ENCODE measurements around the gene KNDC1.
"Not testable (repeated sequence)": the region's sequence is repeated elsewhere in the genome, so short reads cannot be mapped to it uniquely, and the experiment has no call there.

Gene KNDC1

DNA sequence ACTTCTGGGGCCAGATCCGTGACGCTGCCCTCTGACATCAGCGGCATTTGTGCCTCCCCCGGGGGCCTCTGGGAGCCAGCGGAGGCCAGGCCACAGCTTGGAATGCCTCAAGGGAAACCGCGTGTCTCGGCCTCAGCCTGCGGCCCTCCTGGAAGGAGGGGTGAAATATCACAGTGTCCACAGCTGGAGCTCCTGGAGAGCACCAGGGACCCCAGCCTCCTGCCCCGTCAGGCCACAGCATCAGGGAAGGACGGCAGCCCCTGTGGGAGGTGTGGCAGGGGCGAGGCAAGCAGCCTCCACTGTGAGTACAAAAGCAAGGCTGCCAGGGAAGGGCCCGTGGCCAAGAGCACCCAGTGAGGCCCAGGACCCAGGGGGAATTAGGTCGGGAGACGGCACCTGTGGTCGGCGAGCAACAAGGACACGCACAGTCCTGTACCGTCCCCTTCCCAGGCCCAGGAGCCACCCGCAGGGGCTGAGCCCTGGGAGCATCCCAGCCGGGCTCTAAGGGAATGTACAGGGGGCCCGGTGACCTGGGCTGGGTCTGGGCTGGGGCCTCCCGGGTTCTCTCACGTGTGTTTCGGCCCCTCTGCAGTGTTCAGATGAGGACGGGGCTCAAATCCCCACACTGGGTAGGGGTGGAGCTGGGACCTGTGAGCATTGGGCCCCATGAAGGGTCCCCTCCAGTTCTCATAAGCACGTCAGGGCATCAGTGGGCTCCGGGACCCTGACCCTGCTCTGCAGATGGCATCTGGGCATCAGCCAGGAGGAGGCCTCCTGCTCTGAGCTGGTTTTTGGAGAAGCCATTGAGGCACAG is 18.7 kb upstream of the KNDC1 start:
- DNase-seq, result no peak

DNA sequence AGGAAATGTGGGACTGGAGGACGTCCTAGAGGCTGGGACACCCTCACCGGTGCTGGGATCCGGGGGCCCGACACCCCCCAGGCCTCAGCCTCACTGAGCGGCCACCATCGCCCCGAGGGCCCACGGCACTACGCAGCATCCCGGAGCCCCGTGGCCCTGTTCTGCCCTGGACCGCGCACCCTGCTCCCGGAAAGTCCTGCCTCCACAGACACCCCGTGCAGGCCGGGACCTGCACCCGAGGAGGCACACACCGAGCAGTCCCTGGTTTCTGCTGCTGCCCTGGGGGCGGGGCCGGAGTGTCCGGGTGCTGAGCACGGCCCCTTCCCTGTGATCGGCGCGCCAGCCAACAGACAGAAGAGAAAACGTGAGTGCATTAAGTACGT is 18.1 kb upstream of the KNDC1 start:
- DNase-seq, result no peak

DNA sequence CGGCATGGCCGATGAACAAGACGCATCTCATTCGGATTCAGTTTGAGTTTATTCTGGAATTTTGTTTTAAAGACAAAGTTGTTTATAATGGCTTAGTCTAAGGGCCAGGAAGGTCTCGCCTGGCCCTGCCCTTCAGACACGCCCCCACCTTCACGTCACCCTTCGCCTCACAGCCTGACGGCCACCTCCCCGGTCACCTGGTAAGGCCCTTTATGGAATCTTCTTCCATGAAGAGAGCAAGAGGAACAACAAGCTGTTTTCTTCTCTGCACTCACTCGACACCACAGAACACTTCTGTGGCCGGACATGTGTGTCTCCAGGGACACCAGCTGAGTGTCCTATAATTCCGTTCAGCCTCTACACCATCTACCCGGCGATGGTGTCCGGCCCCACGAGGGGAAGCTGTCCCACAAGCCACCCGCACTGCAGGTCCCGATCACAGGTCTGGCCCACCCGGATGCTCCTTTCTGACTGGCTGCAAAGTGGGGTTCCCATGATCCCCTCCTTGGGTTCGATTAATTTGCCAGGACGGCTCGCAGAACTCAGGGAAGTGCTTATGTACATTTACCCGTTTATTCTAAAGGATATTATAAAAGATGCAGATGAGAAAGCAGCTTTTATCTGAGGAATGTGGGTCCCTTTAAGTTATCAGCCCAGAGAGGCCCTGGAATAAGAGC is 17.4 kb upstream of the KNDC1 start:
- no peak for DNase-seq

DNA sequence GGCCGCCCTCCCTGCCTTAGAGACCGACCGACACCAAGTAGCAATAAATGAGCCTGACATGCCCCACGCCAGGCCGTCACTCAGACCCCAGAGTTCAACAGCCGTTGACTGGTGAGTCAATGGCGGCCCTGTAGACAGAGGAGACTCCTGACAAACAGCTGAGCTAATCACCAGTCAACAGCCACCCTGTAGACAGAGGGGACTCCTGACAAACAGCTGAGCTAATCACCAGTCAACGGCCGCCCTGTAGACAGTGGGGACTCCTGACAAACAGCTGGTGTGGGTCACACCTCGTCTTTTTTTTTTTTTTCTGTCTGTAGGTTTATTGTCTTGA is 16.9 kb upstream of the KNDC1 start:
- no peak for DNase-seq

DNA sequence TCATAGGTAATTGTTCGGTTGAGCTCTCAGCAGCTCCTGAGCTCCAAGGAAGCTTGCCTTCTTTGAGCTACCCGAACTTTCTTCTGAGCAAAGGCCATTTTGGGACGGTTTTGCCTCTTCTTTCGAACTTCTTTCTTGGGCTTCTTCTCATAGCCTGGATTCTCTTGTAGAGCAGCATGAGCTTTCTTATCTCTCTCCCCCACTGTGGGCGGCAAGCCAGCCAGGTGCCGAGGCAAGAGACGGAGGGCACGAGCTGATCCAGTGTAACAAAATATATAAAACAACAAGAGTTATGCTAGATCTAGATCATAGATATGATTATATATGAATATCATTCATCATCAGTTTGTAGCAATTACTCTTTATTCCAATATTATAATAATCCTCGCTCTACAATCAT is 16.5 kb upstream of the KNDC1 start:
- no peak for DNase-seq

DNA sequence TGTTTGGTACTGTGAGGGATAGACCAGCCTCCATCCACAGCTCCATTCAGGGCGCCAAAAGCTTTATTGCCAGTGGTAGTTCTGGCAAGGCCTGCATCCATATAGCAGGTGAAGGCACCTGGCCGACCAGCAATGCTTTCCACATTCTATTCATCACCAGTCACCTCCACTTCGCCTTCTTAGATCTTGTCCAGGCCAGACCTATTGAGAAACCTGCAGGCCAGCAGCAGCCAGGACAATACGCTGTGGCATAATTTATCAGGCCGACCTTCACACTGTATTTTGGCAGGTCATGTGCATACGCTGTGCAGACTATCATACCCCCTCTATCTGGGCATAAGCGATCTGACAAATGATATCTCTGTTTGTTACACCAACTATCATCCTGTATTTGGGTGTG is 15.2 kb upstream of the KNDC1 start:
- no peak for DNase-seq

DNA sequence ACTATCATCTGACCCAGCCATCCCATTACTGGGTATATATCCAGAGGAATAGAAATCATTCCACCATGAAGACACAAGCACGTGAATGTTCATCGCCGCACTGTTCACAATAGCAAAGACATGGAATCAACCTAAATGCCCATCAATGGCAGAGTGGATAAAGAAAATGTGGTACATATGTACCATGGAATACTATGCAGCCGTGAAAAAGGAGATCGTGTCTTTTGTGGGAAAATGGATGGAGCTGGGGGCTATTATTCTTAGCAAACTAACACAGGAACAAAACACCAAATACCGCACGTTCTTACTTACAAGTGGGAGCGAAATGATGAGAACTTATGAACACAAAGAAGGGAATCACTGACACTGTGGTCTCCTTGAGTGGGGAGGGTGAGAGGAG is 9.8 kb upstream of the KNDC1 start:
- no peak for DNase-seq

DNA sequence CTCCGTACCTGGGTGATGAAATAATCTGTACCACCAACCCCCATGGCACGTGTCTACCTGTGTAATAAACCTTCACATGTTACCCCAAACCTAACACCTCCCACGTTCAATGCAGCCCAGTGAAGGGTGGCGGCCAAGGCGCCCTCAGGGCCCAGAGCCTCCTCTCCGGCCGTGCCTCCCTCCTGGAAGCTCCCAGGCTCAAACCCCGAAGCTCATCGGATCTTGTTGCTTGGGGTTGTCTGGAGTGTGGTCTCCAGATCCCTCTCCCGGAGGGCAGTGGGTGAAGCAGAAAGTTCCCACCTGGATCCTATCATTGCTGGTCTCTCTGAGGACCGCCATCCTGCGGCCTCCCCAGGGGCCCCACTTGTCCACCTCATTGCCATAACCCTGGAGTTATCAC is 9.4 kb upstream of the KNDC1 start:
- DNase-seq, result no peak

DNA sequence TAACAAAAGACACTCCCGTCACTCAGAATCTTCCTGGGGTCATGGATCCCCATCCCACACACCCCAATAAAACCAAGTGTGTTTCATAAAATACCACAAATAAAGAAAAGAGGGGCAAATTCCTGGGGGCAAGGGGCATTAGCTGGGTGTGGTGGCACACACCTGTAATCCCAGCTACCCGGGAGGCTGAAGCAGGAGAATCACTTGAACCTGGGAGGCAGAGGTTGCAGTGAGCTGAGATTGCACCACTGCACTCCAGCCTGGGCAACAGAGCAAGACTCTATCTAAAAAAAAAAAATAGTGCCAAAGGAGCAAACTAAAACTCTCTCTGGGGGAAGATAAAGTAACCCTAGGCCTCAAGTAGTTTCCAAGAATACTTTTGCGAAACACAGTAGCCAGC is 8.9 kb upstream of the KNDC1 start:
- not testable (repeated sequence) for DNase-seq

DNA sequence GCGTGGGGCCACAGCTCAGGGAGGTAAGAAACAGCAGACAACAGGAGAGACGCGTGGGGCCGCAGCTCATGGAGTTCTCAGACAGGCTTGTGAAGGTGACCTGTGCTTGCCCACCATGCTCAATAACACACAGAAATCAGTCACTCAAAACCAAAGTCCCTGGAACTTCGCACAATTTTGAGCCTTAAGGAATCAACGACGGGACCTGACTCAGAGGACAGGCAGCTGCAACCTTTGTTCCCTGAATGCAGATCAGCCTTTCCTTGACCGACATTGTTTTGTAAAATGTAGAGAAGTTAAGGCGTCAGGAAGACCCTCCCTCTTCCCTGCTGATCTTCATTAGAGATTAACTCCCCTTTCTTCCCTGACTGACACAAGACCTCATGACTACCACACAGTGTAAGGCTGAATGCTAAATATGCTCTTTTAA is 8.5 kb upstream of the KNDC1 start:
- no peak for DNase-seq

DNA sequence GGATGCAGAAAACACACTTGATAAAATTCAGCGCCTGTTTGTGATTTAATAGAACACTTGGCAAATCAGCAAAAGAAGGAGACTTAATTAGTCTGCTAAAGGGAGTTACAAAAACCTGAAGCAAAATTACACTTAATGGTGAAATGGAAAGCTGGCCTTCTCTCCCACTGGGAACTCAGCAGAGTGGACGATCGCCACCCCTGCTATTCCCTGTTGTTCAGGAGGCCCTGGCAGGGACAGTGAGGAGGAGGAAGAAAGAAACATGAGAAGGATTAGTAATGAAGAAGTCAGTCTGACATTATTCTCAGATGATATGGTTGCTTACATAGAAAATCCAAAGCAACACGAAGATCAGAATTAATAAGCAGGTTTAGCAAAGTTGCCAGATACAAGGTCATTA is 5.6 kb upstream of the KNDC1 start:
- no peak for DNase-seq

DNA sequence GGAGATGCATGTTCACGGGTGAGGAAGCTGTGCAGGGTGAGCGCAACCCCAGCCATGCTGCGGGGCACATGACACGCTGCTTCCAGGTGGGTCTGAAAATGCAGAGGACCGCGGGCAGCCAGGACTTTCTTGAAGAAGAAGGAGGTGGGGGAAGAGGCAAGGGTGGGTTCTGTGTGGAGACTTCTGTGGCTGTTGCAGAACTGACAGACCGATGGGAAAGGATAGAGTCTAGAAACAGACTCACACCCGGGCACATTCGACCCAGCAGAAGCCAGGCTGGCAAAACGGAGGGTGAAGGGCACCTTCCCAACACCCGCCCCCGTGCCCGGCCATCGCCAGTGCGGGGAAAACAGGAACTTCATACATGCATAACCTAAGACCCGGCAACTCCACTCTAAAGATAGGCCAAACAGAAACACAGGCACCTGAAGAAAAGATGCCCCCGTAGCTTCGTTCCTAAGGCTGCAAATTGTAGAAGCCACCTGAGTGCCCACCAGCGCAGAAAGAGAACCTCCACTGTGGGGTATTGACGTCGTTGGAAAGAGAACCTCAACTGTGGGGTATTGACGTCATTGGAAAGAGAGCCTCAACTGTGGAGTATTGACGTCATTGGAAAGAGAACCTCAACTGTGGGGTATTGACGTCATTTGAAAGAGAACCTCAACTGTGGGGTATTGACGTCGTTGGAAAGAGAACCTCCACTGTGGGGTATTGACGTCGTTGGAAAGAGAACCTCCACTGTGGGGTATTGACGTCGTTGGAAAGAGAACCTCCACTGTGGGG is 4.8 kb upstream of the KNDC1 start:
- DNase-seq, result no peak

DNA sequence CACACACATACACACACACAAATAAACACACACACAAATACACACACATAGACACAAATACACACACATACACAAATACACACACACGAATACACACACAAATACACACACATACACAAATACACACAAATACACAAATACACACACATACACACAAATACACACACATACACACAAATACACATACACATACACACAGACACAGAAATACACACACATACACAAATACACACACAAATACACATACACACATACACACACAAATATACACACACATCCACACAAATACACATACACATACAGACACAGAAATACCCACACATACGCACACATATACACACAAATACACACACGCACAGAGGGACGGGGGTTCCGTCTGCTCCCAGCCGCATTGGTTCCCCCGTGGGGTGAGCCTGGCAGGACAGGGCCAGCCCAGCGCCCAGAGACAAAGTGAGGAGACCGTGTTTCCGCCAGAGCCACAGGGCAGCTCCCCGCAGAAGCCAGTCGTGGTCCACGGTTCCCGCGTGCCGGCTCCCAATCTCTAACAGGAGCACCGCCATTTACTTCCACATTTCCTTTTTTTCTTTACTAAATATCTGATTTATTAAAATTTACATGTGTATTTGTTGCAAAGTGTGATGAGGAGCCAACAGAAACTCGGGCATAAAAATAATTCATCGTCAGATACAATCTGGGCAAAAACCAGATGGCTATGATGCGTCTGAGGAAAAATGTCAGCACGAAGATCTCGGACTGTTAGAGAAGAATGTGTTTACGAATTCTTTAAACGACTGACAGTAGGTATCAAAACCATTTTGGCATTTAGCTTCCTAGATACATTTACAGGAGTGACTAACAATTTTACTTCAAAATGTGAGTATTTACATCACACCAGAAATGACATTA is 3.1 kb upstream of the KNDC1 start:
- DNase-seq, result no peak

DNA sequence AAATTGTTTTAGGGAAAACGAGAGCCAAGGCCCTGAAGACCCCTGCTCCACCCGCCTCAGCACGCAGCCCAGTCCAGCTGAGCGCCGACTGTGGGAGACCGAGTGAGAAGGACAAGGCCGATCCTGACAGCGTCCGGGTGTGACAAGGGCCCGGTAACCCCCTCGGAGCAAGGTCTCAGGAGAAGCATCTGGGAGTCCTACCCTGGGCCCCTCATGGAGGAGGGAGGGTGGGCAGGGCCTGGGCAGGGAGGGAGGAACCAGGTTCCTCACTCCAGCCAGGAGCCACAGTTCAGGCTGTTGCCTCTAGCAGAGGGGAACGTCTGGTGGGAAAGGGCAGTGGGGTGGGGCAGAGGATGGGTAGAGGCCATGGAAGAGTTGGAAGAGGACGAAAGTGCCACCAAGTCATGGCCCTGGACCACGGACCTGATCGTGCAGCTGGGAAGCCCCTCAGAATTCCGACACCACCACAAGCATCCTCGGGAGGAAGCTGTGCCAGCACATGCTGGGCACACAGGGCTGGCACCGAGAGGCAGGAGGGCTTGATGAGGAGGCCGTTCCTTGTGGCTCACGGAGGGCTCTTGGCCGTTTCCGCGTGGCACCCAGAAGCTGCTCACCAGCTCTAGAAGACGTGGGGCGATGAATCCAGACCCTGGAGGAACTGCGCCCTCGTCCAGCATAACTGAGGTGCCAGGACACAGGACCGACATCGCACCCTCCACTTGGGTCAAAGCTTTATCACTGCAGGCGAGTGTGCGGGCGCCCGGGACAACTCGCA is 2.2 kb upstream of the KNDC1 start:
- no peak for DNase-seq

DNA sequence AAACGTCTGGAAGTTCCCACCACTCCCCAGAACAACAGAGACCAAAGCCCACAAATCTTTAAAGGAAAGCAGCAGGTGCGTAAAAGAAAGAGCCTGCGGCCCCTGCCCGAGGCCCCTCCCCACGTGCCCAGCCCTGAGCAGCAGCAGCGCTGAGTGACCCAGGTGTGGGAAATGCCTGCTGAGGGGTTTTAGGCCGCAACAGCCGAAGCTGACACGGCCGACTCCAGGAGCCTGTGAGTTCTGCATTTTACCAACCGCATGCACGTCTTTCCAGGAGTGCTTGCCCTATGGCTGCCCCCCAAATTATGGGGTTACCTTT is 1.6 kb upstream of the KNDC1 start:
- DNase-seq, result no peak

DNA sequence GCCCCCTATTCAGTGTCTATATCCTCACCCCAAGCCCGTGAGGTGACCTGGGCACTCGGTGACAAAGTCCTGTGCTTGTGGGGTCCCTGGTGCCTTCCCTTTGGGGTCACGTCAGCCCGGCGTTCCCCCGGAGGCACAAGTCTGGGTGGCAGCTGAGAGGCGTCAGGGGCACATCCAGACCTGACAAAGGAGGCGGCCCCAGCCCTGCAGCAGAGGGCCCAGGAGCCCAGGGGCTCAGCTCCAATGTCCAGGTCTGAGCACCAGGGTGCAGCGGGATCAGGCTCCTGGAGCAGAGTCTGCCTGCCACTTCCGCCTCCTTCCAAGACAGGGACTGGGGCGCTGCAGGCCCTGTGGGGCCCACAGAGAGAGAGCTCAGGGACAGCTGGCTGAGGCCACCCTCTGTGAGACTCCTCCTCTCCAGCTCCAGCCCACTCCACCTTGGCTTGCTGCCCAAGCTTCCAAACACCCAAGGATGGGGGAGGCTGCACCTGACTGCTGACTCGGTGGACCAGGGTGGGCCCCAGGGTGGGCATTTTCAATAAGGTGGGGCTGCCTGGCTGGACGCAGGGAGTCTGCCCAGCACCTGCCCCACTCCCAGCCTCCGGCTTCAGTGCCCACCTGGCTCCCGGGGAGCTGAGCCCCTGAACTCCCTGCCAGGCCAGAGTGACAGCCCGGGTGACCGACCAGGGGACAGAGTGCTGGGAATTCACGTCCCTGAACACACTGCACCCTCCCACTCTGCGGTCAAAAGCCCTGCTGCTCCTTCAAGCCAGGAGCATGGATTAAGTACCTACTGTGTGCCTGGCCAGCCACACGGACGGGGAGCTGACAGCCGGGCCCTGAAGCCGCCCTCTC is 1.0 kb upstream of the KNDC1 start:
- DNase-seq, result no peak

DNA sequence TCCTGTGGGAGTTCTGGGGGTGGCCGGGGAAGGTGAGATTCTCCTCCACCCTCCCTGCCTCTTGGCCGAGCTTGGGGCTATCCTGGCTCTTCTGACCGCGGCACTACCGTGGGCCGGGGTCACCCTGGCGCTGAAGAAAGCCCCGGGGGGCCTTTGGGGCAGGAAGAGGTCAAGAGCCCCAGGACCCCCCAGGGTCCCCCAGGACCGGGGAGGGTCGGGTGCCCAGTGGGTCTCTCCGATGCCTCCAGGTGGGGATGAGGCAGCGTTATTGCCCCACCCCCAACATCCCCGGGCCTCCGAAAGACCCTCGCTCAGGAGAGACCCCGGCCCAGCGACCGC is 439 bp upstream of the KNDC1 start:
- DNase-seq, result no peak

DNA sequence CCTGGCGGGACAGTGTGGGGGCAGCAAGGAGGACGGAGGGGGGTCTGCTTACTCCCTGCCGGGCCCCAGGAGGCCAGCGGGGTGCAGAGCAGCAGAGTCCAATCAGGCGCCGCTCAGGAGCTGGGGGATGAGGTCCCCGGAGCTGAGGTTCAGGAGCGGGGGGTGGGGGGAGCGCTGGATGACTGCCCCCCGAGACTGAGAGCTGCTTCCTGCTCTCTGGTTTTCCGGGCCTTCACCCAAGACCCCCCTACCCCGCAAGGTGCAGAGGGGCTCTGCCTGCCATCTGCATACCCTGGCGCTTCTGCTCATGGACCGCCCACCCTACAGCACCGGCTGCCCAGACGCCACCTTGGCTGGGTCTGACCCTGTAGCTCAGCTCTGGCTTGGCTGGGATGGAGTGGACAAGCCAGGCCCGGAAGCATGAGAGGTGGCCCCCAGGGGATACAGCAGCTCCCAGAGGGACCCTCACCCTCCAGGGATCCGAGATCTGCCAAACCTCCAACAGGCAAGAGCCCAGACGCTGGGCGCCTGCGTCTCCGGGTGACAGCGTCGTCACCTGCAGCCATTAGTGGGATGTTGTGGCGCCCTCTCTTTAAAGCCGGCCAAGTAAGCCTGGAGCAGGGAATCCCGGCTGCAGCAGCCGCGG is 930 bp downstream of the KNDC1 start:
- no peak for DNase-seq

DNA sequence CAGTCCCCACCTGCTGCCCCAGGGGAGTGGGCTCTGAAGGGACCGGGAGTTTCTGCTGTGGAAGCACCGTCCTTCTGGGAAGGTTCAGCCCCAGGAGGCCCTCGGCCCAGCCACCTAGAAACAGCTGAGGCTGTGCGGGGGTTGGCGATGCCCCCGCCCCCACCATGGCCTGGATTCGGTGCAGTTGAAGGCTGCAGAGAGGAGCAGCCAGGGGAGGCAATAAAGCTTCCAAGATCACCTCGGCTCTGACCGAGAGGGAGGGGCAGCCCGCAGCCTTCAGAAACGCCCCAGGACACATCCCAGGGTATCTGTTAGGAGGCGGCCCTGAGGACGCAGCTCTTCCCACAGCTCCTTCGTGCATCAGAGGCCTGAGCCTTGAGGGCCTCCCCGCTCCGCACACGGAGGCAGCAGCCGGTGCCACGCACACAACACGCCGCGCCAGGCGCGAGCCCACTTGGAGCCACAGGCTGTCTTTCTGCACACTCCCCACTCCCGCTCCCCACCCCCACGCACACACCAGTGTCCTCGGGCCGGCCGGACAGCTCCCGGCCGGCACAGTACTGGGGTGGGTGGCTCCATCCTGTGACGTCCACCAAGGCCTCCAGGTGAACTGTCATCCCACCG is 1.6 kb downstream of the KNDC1 start:
- DNase-seq, result no peak

DNA sequence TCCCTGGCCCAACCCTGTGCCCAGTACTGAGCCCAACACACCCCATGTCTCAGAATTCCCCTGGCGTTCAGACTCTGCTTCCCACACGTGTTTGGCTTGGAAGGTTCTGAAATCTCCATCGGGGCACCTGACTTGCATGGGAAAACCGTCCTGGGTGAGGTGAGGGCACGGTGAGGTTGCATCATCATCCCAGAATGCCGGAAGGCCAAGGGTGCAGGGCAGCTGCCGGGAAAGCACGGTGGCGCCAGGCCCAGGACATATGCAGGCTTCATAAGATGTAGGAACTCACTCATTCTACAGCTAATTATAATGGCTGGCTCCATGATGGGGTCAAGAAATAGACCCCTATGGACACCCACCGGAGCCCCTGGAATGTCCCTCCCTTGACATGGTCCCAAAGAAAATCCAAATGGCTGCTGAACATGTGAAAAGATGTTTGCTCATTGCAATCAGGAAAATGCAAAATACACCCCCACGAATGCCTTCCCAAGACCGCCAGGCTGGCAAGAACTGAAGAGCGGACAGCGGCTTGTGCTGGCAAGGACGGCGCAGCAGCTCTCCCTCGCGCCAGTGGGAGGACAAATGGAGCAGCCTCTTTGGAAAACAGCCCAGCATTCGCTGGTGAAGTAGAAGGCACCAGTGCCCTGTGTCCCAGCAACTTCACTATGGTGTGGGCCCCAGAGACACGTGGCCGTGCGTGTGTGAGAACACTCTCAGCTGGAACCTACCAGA is 2.3 kb downstream of the KNDC1 start:
- no peak for DNase-seq

All from activated CD4-positive, alpha-beta T cell treated with anti-CD3 and anti-CD28 coated beads, Interleukin-2, amount 50 U/mL, for 4 hours (primary cell).